ENCODE data around the gene CYTH4. TPM values are rescaled to one million over a fixed set of nuclear protein-coding genes. Genes with fewer than 3 reads are reported as not detected.

CYTH4 gene
- total RNA-seq, 2 donors from 2014 or later = 12.7 to 15.3 TPM

GRCh38 chr22:37263966-37264887 is 18.1 kb upstream of the CYTH4 start:
- ATAC-seq (no peak), DNase-seq (no peak)
- intact Hi-C loops (cut with DNase I) = loop anchor here in 1 of 2 donors (5.0 kb wide), 1 partner anchor 193 kb away; no protein-coding TSS in a partner anchor

DNA sequence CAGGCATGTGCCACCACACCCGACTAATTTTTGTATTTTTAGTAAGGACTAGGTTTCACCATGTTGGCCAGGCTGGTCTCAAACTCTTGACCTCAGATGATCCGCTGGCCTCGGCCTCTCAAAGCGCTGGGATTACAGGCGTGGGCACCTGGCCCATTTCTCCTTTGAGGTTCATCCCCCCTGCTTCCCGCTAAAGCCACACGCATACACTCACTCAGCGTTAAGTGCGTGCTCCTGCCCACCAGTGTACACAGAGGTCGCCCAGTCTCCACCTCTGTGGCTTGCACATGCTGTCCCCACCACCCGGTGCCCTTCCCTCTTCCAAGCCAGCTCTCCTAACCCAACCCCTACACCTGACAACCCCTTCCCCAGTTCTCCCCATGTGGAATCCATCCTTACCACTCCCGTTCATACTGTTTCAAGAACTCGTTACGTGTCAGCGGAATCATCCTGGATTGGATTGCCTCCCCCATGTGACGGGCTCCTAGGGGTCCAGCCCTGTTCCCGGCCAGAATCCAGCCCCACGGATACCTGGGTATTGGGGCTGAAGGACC is 15.7 kb upstream of the CYTH4 start:
- DNase-seq = no peak
- ATAC-seq = peak in 1 of 2 donors; percentile 18
- intact Hi-C loops (cut with DNase I) = no loop called here

- intact Hi-C loops (cut with DNase I) = no loop called here
- ATAC-seq (peak; percentile 58 to 70), DNase-seq (peak; percentile 41)
Measured at GRCh38 chr22:37267135-37267587, 15.1 kb upstream of the CYTH4 start.

DNA sequence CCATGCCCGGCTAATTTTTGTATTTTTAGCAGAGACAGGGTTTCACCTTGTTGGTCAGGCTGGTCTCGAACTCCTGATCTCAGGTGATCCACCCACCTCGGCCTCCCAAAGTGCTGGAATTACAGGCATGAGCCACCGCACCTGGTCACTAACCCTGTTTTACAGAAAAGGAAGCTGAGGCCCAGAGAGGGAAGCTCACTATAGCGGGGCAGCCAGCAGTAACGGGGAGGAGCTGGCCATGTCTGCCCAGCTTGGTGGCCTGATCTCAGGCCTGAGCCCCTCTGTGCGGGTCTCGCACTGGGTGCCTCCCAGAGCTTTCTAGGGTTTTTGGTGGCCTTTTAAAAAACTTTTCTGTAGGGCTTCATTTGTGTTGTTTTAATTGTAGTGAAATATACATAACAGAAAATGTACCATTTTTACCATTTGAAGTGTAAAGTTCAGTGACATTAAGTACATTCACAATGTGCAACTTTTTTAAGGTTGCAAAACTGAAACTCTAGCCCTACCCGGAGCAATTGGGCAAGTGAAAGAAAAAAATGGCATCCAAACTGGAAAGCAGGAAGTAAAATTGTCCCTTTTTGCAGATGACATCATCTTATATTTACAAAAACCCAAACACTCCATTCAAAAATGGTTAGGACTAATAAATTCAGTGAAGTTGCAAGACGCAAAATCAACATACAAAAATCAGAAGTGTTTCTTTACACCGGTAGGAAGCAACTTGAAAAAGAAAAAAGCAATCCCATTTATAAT is 14.5 kb upstream of the CYTH4 start:
- intact Hi-C loops (cut with DNase I) = no loop called here
- no peak for DNase-seq
- ATAC-seq = peak in 1 of 2 donors; percentile 7

GRCh38 chr22:37269936-37270678 is 12.2 kb upstream of the CYTH4 start:
- ATAC-seq (peak; percentile 10 to 32), DNase-seq (no peak)
- intact Hi-C loops (cut with DNase I) = no loop called here

DNA sequence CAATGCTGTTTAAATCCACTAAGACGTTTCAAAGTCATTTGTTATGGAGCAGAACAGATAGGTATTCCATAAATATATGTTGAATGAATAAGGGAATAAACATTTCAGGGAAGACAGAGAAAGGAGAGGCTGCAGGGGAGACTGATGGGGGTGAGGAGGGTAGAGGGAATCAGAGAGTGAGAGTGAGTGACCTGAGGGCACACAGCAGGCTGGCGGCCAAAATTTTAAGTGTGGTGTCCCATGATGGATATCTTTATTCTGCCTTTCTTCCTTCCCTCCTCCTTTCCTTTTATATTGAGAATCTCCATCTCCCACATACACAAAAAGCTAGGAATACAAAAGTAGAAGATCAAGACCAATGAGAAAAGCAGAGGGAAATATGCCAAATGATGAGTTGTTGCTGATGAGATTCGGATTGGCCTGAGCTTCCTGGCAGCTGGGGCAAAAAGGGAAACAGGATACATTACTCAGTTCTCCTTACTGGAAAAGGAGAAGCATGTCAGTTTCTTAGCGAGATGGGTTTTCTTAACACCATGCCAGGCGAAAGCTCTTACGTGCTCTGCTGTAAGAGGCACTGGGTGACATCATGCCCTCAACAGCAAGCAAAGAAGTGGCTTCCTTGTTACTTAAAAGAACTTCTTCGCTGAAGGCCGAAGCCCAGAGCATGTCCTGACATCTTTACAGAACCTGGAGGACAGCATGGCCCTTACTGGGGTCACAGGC is 11.2 kb upstream of the CYTH4 start:
- ATAC-seq = peak in 1 of 2 donors; percentile 38
- intact Hi-C loops (cut with DNase I) = no loop called here
- no peak for DNase-seq

DNA sequence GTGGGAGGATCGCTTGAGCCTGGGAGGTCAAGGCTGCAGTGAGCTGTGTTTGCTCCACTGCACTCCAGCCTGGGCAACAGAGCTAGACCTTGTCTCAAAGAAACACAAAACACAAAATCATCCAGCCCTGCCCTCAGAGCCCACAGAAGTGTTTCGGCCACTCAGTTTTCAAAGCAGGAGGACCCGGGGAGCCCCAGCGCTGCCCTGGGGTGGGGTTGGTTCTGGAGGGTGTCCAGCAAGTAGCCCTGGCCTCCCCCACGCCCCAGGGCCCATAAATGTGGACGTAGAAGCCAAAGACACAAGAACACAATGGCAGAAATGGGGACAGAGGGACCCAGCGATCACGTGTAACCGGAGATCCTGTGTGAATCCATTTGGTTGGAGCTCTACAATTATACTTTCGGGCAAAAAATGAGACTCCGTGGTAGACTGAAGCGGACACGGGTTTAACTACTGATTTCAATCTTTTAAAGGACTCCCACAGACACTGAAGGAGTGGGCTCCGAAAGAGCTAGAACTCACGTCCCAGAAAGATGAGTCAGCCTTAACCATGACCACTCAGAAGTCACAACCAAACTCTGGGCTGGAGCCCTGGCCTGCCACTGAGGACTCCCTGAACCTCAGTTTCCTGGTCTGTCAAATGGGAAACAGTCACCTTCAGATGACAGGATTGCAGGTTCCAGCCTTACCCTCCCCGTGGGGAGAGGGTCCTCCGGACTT is 9.0 kb upstream of the CYTH4 start:
- intact Hi-C loops (cut with DNase I) = no loop called here
- no peak for DNase-seq

DNA sequence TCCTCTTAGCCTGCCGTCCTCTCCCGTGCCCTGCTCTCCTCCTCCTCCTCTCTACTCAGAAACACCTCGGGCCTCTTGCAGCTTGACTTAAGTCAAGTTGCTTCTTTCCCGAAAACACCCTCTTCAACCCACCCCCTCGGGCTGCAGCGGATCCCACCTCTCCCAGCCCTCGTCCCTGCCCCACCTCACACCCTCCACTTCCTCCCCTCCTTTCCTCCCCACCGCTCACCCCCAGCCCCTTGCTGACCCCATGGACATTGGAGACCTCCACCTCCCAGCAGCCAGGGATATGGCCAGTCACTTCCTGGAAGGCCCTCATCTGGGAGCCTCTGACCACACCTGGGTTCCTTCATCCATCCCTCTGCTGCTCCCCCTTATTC is 8.5 kb upstream of the CYTH4 start:
- intact Hi-C loops (cut with DNase I) = no loop called here
- DNase-seq (no peak), ATAC-seq (no peak)

More for the DNA sequence above, 9.0 kb upstream of the CYTH4 start:
- peak in 1 of 2 donors; percentile 22 for ATAC-seq

- ATAC-seq = peak; percentile 62 to 78
- intact Hi-C loops (cut with DNase I) = no loop called here
- DNase-seq = peak; percentile 52
Measured at GRCh38 chr22:37274380-37274862, 7.9 kb upstream of the CYTH4 start.

- ATAC-seq (no peak), DNase-seq (no peak)
- intact Hi-C loops (cut with DNase I) = no loop called here
Measured at GRCh38 chr22:37275134-37275533, 7.2 kb upstream of the CYTH4 start.

DNA sequence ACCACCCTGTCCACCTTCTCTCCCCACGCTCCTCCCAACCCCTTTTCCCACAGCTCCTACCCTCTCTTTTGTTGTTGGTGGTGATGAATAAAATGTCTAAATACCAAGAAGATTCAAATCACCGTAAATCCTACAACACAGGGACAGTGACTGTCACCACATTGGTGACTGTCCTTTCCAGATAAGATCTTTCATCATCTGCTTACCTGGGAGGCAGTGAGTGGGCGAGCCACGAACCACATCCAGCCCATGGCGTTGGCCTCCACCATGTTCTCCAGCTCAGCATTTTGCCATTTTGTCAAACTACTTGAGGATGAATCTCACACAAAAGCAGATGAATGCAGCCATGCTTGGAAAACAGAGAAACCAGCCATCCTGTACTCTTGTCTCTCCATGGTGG is 6.7 kb upstream of the CYTH4 start:
- no peak for DNase-seq
- intact Hi-C loops (cut with DNase I) = no loop called here
- no peak for ATAC-seq

- ATAC-seq = no peak
- intact Hi-C loops (cut with DNase I) = no loop called here
- DNase-seq = no peak
Measured at GRCh38 chr22:37276776-37277175, 5.5 kb upstream of the CYTH4 start.

DNA sequence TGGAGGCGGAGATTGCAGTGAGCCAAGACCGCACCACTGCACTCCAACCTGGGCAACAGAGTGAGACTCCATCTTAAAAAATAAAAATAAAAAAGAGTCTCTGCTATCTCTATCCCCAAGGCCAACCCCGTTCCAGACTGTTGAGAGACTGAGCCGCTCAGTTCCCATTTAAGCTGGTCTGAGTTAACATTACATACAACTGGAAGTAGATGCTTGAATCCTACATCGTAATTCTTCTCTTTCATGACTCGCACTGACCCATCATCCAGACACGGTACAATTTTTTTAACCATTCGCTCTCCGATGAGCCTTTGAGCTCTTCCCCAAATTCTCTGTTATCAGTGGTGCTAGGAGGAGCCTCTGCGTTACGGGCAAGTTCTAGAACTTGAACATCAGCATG is 4.9 kb upstream of the CYTH4 start:
- ATAC-seq = no peak
- DNase-seq = no peak
- intact Hi-C loops (cut with DNase I) = no loop called here

- DNase-seq = no peak
- ATAC-seq = no peak
- intact Hi-C loops (cut with DNase I) = no loop called here
Measured at GRCh38 chr22:37278261-37278660, 4.0 kb upstream of the CYTH4 start.

DNA sequence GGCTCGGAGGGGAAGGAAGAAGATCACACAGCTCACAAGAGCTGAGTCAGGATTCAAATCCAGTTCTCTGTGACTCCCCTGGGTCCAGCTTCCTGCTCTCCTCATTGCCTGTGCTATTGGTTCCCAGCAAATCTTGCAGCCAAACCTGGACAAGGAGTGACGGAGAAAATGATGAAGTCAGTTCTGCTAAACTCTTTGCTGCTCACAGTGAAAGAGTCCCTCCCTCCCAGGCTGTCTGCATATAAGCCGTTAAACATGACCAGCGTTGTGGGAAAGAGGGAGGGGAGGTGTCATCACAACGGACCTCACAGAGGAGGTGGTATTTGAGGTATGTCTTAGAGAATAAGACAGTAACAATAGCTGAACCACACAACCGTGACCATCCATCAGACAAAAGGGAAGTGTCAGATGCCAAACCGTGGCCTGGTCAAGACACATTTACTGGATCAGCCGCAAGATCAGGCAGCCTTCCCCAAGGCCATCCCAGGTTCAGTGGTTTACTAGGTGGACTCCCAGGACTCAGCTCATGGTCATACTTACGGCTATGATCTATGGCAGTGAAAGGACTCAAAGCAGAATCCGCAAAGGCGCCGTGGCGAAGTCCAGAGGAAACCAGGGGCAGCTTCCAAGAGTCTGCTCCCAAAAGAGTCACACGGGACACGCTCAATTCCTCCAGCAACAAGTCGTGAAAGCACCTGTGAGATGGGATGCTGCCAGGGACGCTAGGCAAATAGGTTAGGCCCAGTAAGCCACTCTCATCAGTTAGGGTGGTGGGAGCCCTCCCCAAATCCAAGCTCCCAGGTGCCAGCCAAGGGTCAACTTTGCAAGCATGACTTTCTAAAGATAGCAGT is 2.8 kb upstream of the CYTH4 start:
- ATAC-seq (no peak), DNase-seq (no peak)
- intact Hi-C loops (cut with DNase I) = no loop called here

- intact Hi-C loops (cut with DNase I) = no loop called here
- ATAC-seq (no peak), DNase-seq (no peak)
Measured at GRCh38 chr22:37280718-37281117, 1.6 kb upstream of the CYTH4 start.

DNA sequence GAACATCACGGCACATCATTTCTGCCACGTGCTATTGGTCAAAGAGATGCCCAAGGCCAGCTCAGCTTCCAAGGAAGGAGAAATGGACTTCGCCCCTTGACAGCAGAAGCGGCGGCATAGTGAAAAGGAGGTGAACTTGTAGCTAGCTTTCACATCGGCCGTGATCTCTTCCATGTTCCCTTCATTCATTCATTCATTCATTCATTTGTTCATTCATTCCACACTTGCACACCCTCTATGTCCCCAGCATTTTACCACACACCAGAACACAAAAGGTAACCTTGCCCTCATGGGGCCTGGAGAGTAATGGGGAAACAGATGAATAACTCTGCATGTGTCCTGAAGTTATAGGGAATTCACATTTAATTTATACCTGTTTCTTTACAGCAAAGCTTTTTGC is 1.1 kb upstream of the CYTH4 start:
- intact Hi-C loops (cut with DNase I) = no loop called here
- no peak for DNase-seq
- no peak for ATAC-seq
